HCT116 (cell line): ENCODE data around the gene RGS7. TPM values are rescaled to one million over a fixed set of nuclear protein-coding genes. Genes with fewer than 3 reads are reported as not detected.

ENCODE experiments used
- ATAC-seq: fragments of 200-7000 bp; cut with Tn5 transposase; 2 replicates; pipeline ENCODE4 v1.9.1; 2020; ENCODE audit warnings: mild to moderate bottlenecking, moderate library complexity
- BruUV-seq: library from RNA; stranded (reverse); fragments of 400-500 nt; replicated peaks from 2 replicates; lab custom pipeline; 2021; lab: Mats Ljungman, UMichigan
- CTCF ChIA-PET: fragments of 300-600 bp; sonication (Branson Sonifier 250); formaldehyde crosslinking; loops from one replicate; lab custom pipeline; 2021; ENCODE audit warnings: antibody characterized with exemption; lab: Charles Lee
- POLR2A ChIA-PET: fragments of 300-600, 350-600 bp; sonication (Branson Sonifier 250); formaldehyde crosslinking; loops from one replicate; lab custom pipeline; 2021; ENCODE audit warnings: antibody characterized with exemption; lab: Charles Lee
- RAD21 ChIA-PET, 2 experiments: fragments of 300-600 bp; sonication (Branson Sonifier 250); formaldehyde crosslinking; loops; one replicate each; lab custom pipeline; 2023; ENCODE audit warnings: low total read pairs in 2 of 2; ENCODE audit not compliant: uncharacterized antibody in 2 of 2, unreplicated experiment in 2 of 2, low non-redundant PET in 1 of 2; lab: Charles Lee
- DNase-seq: peaks from one replicate; pipeline ENCODE4 v3.0.0-alpha.2; 2010; ENCODE audit warnings: low read depth, low spot score
- H2AFZ ChIP-seq: fragments of 200-600 bp; shearing (Covaris generic), sonication (generic); 2 replicates; pipeline ENCODE4 v1.6.1; 2017; ENCODE audit warnings: low read depth, mixed run types, mixed read lengths, antibody characterized with exemption, low read length; ENCODE audit not compliant: poor library complexity, severe bottlenecking
- H3K27ac ChIP-seq: 2 replicates; pipeline ENCODE4 v1.5.1; 2012; ENCODE audit warnings: low read depth, low read length
- H3K27me3 ChIP-seq: fragments of 200-600 bp; sonication (generic); 2 replicates; pipeline ENCODE4 v1.6.1; 2016; ENCODE audit warnings: mixed run types, low read length, mixed read lengths; ENCODE audit not compliant: insufficient read depth
- H3K36me3 ChIP-seq, 2 experiments: fragments of 200-500 bp in 1 of 2; fragments of 200-600 bp in 1 of 2; sonication (Bioruptor generic) in 1 of 2; sonication (generic) in 1 of 2; 2 replicates each; pipeline versions ENCODE4 v1.5.1 to v1.6.1; 2014 to 2016; ENCODE audit warnings: low read length in 2 of 2, inconsistent platforms in 1 of 2, mixed read lengths in 1 of 2, mixed run types in 1 of 2; ENCODE audit not compliant: insufficient read depth in 2 of 2, control insufficient read depth in 1 of 2
- H3K4me1 ChIP-seq, 2 experiments: fragments of 200-600 bp in 1 of 2; sonication (generic) in 1 of 2; 2 replicates each; pipeline versions ENCODE4 v1.5.1 to v1.6.1; 2012 to 2017; ENCODE audit warnings: low read length in 2 of 2, inconsistent platforms in 1 of 2, mild to moderate bottlenecking in 1 of 2, mixed read lengths in 1 of 2, mixed run types in 1 of 2, moderate library complexity in 1 of 2; ENCODE audit not compliant: insufficient read depth in 2 of 2, control insufficient read depth in 1 of 2
- H3K4me2 ChIP-seq: fragments of 200-600 bp; sonication (generic); 2 replicates; pipeline ENCODE4 v1.6.1; 2017; ENCODE audit warnings: mixed run types, low read length, mixed read lengths
- H3K4me3 ChIP-seq, 2 experiments: fragments of 200-600 bp in 1 of 2; sonication (generic) in 1 of 2; replicated peaks in 1 of 2; 2 replicates each; pipeline ENCODE4 v1.5.1; 2011 to 2016; ENCODE audit warnings: low read length in 2 of 2, control low read depth in 1 of 2, low read depth in 1 of 2, mild to moderate bottlenecking in 1 of 2, mixed read lengths in 1 of 2, mixed run types in 1 of 2
- H3K79me2 ChIP-seq: fragments of 200-600 bp; sonication (generic); 2 replicates; pipeline ENCODE4 v1.6.1; 2017; ENCODE audit warnings: mild to moderate bottlenecking, mixed run types, low read length, moderate library complexity, mixed read lengths; ENCODE audit not compliant: insufficient read depth
- H3K9ac ChIP-seq: fragments of 200-600 bp; sonication (generic); 2 replicates; pipeline ENCODE4 v1.6.1; 2016; ENCODE audit warnings: low read length, mixed read lengths
- H3K9me2 ChIP-seq: fragments of 200-600 bp; sonication (generic), shearing (Covaris generic); 2 replicates; pipeline ENCODE4 v1.6.1; 2017; ENCODE audit warnings: mixed run types, mild to moderate bottlenecking, moderate library complexity; ENCODE audit not compliant: insufficient read depth
- H3K9me3 ChIP-seq, 2 experiments: fragments of 200-500 bp in 1 of 2; fragments of 200-600 bp in 1 of 2; sonication (Bioruptor generic) in 1 of 2; sonication (generic) in 1 of 2; 2 replicates each; pipeline ENCODE4 v1.6.1; 2014 to 2017; ENCODE audit warnings: low read length in 2 of 2, mixed read lengths in 2 of 2, inconsistent platforms in 1 of 2, low read depth in 1 of 2, mild to moderate bottlenecking in 1 of 2, mixed run types in 1 of 2, moderate library complexity in 1 of 2; ENCODE audit not compliant: control insufficient read depth in 1 of 2, insufficient read depth in 1 of 2
- H4K20me1 ChIP-seq: fragments of 200-600 bp; sonication (generic), shearing (Covaris generic); 2 replicates; pipeline ENCODE4 v1.6.1; 2017; ENCODE audit warnings: mixed run types, mild to moderate bottlenecking, moderate library complexity; ENCODE audit not compliant: insufficient read depth
- ATF3 ChIP-seq: IDR thresholded peaks from 2 replicates; pipeline ENCODE4 v1.6.1; 2012
- CEBPB ChIP-seq: IDR thresholded peaks from 2 replicates; pipeline ENCODE4 v1.6.1; 2012; ENCODE audit warnings: low read depth
- CTCF ChIP-seq, 3 experiments: fragments of 200-600 bp in 1 of 3; sonication (generic) in 1 of 3; IDR thresholded peaks in 2 of 3; conservative IDR thresholded peaks in 1 of 3; 2 replicates each; pipeline ENCODE4 v1.5.1; 2012 to 2017; ENCODE audit warnings: low read depth in 2 of 3, low read length in 2 of 3, antibody characterized with exemption in 1 of 3, borderline replicate concordance in 1 of 3, control low read depth in 1 of 3, mild to moderate bottlenecking in 1 of 3, mixed read lengths in 1 of 3, mixed run types in 1 of 3, moderate library complexity in 1 of 3; ENCODE audit not compliant: insufficient read depth in 1 of 3
- EGR1 ChIP-seq: IDR thresholded peaks from 2 replicates; pipeline ENCODE4 v1.6.1; 2012; ENCODE audit warnings: low read depth
- ELF1 ChIP-seq: IDR thresholded peaks from 2 replicates; pipeline ENCODE4 v1.6.1; 2012; ENCODE audit warnings: low read depth, borderline replicate concordance
- EZH2phosphoT487 ChIP-seq: fragments of 200-600 bp; IDR thresholded peaks from 2 replicates; pipeline ENCODE4 v1.6.1; 2018; ENCODE audit warnings: antibody characterized with exemption, borderline replicate concordance
- FOSL1 ChIP-seq: IDR thresholded peaks from 2 replicates; pipeline ENCODE4 v1.6.1; 2012; ENCODE audit warnings: low read depth
- JUND ChIP-seq: IDR thresholded peaks from 2 replicates; pipeline ENCODE4 v1.6.1; 2012
- MAX ChIP-seq: IDR thresholded peaks from 2 replicates; pipeline ENCODE4 v1.6.1; 2012
- POLR2A ChIP-seq: IDR thresholded peaks from 2 replicates; pipeline ENCODE4 v1.7.0; 2011; ENCODE audit warnings: borderline replicate concordance; ENCODE audit not compliant: insufficient read depth, insufficient read length; ENCODE audit errors: extremely low read depth
- POLR2AphosphoS5 ChIP-seq: IDR thresholded peaks from 2 replicates; pipeline ENCODE4 v1.6.1; 2011; ENCODE audit warnings: mild to moderate bottlenecking, low read depth, low read length, moderate library complexity
- RAD21 ChIP-seq: IDR thresholded peaks from 2 replicates; pipeline ENCODE4 v1.6.1; 2012; ENCODE audit warnings: low read depth, mild to moderate bottlenecking
- REST ChIP-seq: IDR thresholded peaks from 2 replicates; pipeline ENCODE4 v1.6.1; 2012; ENCODE audit warnings: low read depth
- SIN3A ChIP-seq: IDR thresholded peaks from 2 replicates; pipeline ENCODE4 v1.6.1; 2012; ENCODE audit warnings: low read depth
- SP1 ChIP-seq: IDR thresholded peaks from 2 replicates; pipeline ENCODE4 v1.6.1; 2012; ENCODE audit warnings: low read depth
- SRF ChIP-seq: IDR thresholded peaks from 2 replicates; pipeline ENCODE4 v1.6.1; 2012; ENCODE audit warnings: low read depth
- TCF7L2 ChIP-seq: IDR thresholded peaks from 2 replicates; pipeline ENCODE4 v1.7.0; 2011; ENCODE audit warnings: borderline replicate concordance, inconsistent platforms; ENCODE audit not compliant: insufficient read depth, insufficient read length; ENCODE audit errors: extremely low read depth
- ZBTB33 ChIP-seq: IDR thresholded peaks from 2 replicates; pipeline ENCODE4 v1.6.1; 2011; ENCODE audit warnings: mild to moderate bottlenecking, low read length, moderate library complexity; ENCODE audit not compliant: insufficient replicate concordance; ENCODE audit errors: extremely low read depth
- ZFX ChIP-seq: fragments of 450-650 bp; IDR thresholded peaks from 2 replicates; pipeline ENCODE4 v1.6.1; 2017
- ZNF274 ChIP-seq: fragments of 200-500 bp; sonication (Bioruptor generic); IDR thresholded peaks from 2 replicates; pipeline ENCODE4 v1.6.1; 2014; ENCODE audit warnings: mild to moderate bottlenecking, low read depth, low read length, inconsistent platforms
- intact Hi-C: fragments of 100-400 bp; cut with micrococcal nuclease; formaldehyde crosslinking; loops from 2 replicates; pipeline ENCODE4 v1.10.0; 2022
- total RNA-seq: library from RNA; stranded (reverse); gene quantifications from one replicate; pipeline ENCODE4 v1.2.1, GENCODE V29; 2021; ENCODE audit not compliant: unreplicated experiment

Gene RGS7
- total RNA-seq, 1 experiment from 2014 or later: not detected

GRCh38 chr1:241212628-241213027 is 144.4 kb downstream of the RGS7 start:
- POLR2A ChIA-PET: no interaction called here
- no TSS peak for BruUV-seq
- Histone ChIP-seq H3K9ac (no peak overlapping the region), H3K4me2 (no peak overlapping the region), H4K20me1 (no peaks in the 10 kb centered on the region), H2AFZ (no peak overlapping the region), H3K9me3 (peaks cover 3 to 9% of the 10 kb centered on the region in 2 experiments; a peak in 2 of 4 replicates), H3K79me2 (no peaks in the 10 kb centered on the region), H3K9me2 (no peaks in the 10 kb centered on the region), H3K27ac (no peak overlapping the region), H3K27me3 (no peaks in the 10 kb centered on the region), H3K4me3 (no peak overlapping the region), H3K36me3 (no peaks in the 10 kb centered on the region)
- intact Hi-C loops: no loop called here
- RAD21 ChIA-PET: no interaction called here
- DNase-seq (no peak), ATAC-seq (no peak)
- CTCF ChIA-PET: no interaction called here
- TF ChIP-seq EZH2phosphoT487: no peak
- no peak for TF ChIP-seq ATF3
- no peak for TF ChIP-seq ZFX
- no peak for TF ChIP-seq FOSL1
- no peak for TF ChIP-seq CEBPB
- no peak for TF ChIP-seq CTCF (IDR thresholded peaks at IDR 0.05 in 2 of 3, conservative IDR thresholded peaks at IDR 0.05 in 1 of 3; ENCODE audit: borderline replicate concordance in 1 of 3, insufficient read depth in 1 of 3, low read depth in 2 of 3, low read length in 2 of 3)
- no peak for TF ChIP-seq REST
- no peak for TF ChIP-seq SP1
- no peak for TF ChIP-seq ELF1
- TF ChIP-seq SIN3A: no peak
- TF ChIP-seq JUND: no peak
- TF ChIP-seq SRF: no peak
- no peak for TF ChIP-seq ZBTB33
- TF ChIP-seq POLR2AphosphoS5: no peak
- TF ChIP-seq EGR1: no peak
- no peak for TF ChIP-seq POLR2A
- no peak for TF ChIP-seq MAX
- TF ChIP-seq TCF7L2: no peak
- no peak for TF ChIP-seq RAD21
- TF ChIP-seq ZNF274: no peak
- TF ChIP-seq, all 23 proteins: peak for 0
- no peaks in the 10 kb centered on the region for H3K4me1 ChIP-seq
